Smooth muscle cell (in vitro differentiated cells): Measurements from ENCODE around the gene FAM13C. TPM values are rescaled to one million over a fixed set of nuclear protein-coding genes. Genes with fewer than 3 reads are reported as not detected.

Source experiments
- DNase-seq: peaks from one replicate; lab custom pipeline; 2025; ENCODE audit not compliant: unreplicated experiment; lab: John Stamatoyannopoulos, UW
- H2AFZ ChIP-seq: fragments of 200-600 bp; sonication (generic); 2 replicates; pipeline ENCODE4 v1.6.0; 2016; ENCODE audit warnings: antibody characterized with exemption, low read depth, mild to moderate bottlenecking
- H3F3A ChIP-seq: fragments of 200-600 bp; sonication (generic); 2 replicates; pipeline ENCODE4 v1.6.0; 2017; ENCODE audit warnings: antibody characterized with exemption, low read depth
- H3K27ac ChIP-seq: fragments of 200-600 bp; sonication (generic); 2 replicates; pipeline ENCODE4 v1.5.1; 2016; ENCODE audit warnings: low read depth, mild to moderate bottlenecking
- H3K27me3 ChIP-seq: fragments of 200-600 bp; sonication (generic); 2 replicates; pipeline ENCODE4 v1.6.1; 2016; ENCODE audit warnings: low read depth, mild to moderate bottlenecking
- H3K36me3 ChIP-seq: fragments of 200-600 bp; sonication (generic); 2 replicates; pipeline ENCODE4 v1.5.1; 2016; ENCODE audit warnings: low read depth
- H3K4me1 ChIP-seq: fragments of 200-600 bp; sonication (generic); 2 replicates; pipeline ENCODE4 v1.5.1; 2016; ENCODE audit warnings: low read depth
- H3K4me2 ChIP-seq: fragments of 200-600 bp; sonication (generic); 2 replicates; pipeline ENCODE4 v1.6.0; 2016; ENCODE audit warnings: mild to moderate bottlenecking
- H3K4me3 ChIP-seq: fragments of 200-600 bp; sonication (generic); 2 replicates; pipeline ENCODE4 v1.5.1; 2016; ENCODE audit warnings: mild to moderate bottlenecking
- H3K79me2 ChIP-seq: fragments of 200-600 bp; sonication (generic); 2 replicates; pipeline ENCODE4 v1.6.0; 2016; ENCODE audit warnings: low read depth, mild to moderate bottlenecking
- H3K9ac ChIP-seq: fragments of 200-600 bp; sonication (generic); 2 replicates; pipeline ENCODE4 v1.6.0; 2016; ENCODE audit warnings: low read depth
- H3K9me3 ChIP-seq: fragments of 200-600 bp; sonication (generic); replicated peaks from 2 replicates; pipeline ENCODE4 v1.5.1; 2016; ENCODE audit warnings: low read depth
- H4K20me1 ChIP-seq: fragments of 200-600 bp; sonication (generic); 2 replicates; pipeline ENCODE4 v1.6.0; 2016; ENCODE audit warnings: low read depth
- CTCF ChIP-seq: fragments of 200-600 bp; sonication (generic); IDR thresholded peaks from 2 replicates; pipeline ENCODE4 v1.5.1; 2017; ENCODE audit warnings: borderline replicate concordance, mild to moderate bottlenecking, antibody characterized with exemption; ENCODE audit not compliant: insufficient read depth, poor library complexity, severe bottlenecking
- WGBS: methylation state at CpG from one replicate; pipeline ENCODE4 v1.1.7; 2016; ENCODE audit warnings: low lambda C conversion rate; 5-methylcytosine and 5-hydroxymethylcytosine counted together
- polyA plus RNA-seq: library from polyadenylated mRNA; unstranded; fragments of >200 nt; fragmentation: Nextera tagmentation; extraction: Ambion mirVana; gene quantifications from 2 replicates; pipeline ENCODE4 v1.2.1, GENCODE V29; 2016
- total RNA-seq: library from RNA; depleted of rRNA; stranded (reverse); fragments of >200 nt; gene quantifications from 2 replicates; pipeline ENCODE4 v1.2.3, GENCODE V29; 2014

FAM13C gene
- total and polyA plus RNA-seq, 2 experiments from 2014 or later, result not detected

GRCh38 chr10:59366290-59366689 is 3.9 kb upstream of the FAM13C start:
- no peaks in the 10 kb centered on the region for H3K9me3 ChIP-seq
- H3K9ac ChIP-seq, result no peak overlapping the region
- H4K20me1 ChIP-seq, result no peaks in the 10 kb centered on the region
- H2AFZ ChIP-seq, result no peak overlapping the region
- H3K4me2 ChIP-seq, result no peak overlapping the region
- 96% methylated on average over 3 of the region's 3 CpGs for WGBS
- TF ChIP-seq CTCF, result no peak
- no peaks in the 10 kb centered on the region for H3F3A ChIP-seq
- peaks cover 17% of the 10 kb centered on the region for H3K4me1 ChIP-seq
- no peak for DNase-seq
- H3K27me3 ChIP-seq, result peaks cover 12% of the 10 kb centered on the region
- no peaks in the 10 kb centered on the region for H3K79me2 ChIP-seq
- no peak overlapping the region for H3K27ac ChIP-seq
- H3K4me3 ChIP-seq, result no peak overlapping the region
- no peaks in the 10 kb centered on the region for H3K36me3 ChIP-seq

GRCh38 chr10:59363446-59363958 is 1.2 kb upstream of the FAM13C start:
- no peak for DNase-seq
- no peak overlapping the region for H3K9ac ChIP-seq
- H3K27ac ChIP-seq, result no peak overlapping the region
- H3K4me1 ChIP-seq, result peaks cover 18% of the 10 kb centered on the region
- H3K9me3 ChIP-seq, result no peaks in the 10 kb centered on the region
- TF ChIP-seq CTCF, result no peak
- peak overlapping the region; percentile 100 for H3K4me2 ChIP-seq
- peaks cover 3% of the 10 kb centered on the region for H3F3A ChIP-seq
- WGBS, result 89% methylated on average over 3 of the region's 3 CpGs
- no peaks in the 10 kb centered on the region for H4K20me1 ChIP-seq
- peak overlapping the region; percentile 61 for H3K4me3 ChIP-seq
- no peaks in the 10 kb centered on the region for H3K79me2 ChIP-seq
- no peaks in the 10 kb centered on the region for H3K36me3 ChIP-seq
- peaks cover 12% of the 10 kb centered on the region for H3K27me3 ChIP-seq
- no peak overlapping the region for H2AFZ ChIP-seq

GRCh38 chr10:59362959-59363381 is 621 bp upstream of the FAM13C start:
- Histone ChIP-seq H3K9ac (no peak overlapping the region), H2AFZ (peak overlapping the region; percentile 95), H3K9me3 (no peaks in the 10 kb centered on the region), H3F3A (peaks cover 3% of the 10 kb centered on the region), H3K4me1 (peaks cover 18% of the 10 kb centered on the region), H3K27ac (no peak overlapping the region), H3K4me2 (peak overlapping the region; percentile 100), H3K4me3 (peak overlapping the region; percentile 61), H3K79me2 (no peaks in the 10 kb centered on the region), H3K36me3 (no peaks in the 10 kb centered on the region), H4K20me1 (no peaks in the 10 kb centered on the region), H3K27me3 (peaks cover 12% of the 10 kb centered on the region)
- DNase-seq, result no peak
- WGBS, result 1% methylated on average over 11 of the region's 11 CpGs
- TF ChIP-seq CTCF, result no peak

- H3K4me3 ChIP-seq, result peak overlapping the region; percentile 61
- H4K20me1 ChIP-seq, result no peaks in the 10 kb centered on the region
- H3K27me3 ChIP-seq, result peaks cover 12% of the 10 kb centered on the region
- H3K9ac ChIP-seq, result peak overlapping the region; percentile 61
- no peak for DNase-seq
- H3K79me2 ChIP-seq, result no peaks in the 10 kb centered on the region
- no peaks in the 10 kb centered on the region for H3K9me3 ChIP-seq
- peaks cover 3% of the 10 kb centered on the region for H3F3A ChIP-seq
- 24% methylated on average over 2 of the region's 2 CpGs for WGBS
- H3K4me1 ChIP-seq, result peaks cover 18% of the 10 kb centered on the region
- no peak for TF ChIP-seq CTCF
- peak overlapping the region; percentile 100 for H3K4me2 ChIP-seq
- H2AFZ ChIP-seq, result peak overlapping the region; percentile 95
- no peaks in the 10 kb centered on the region for H3K36me3 ChIP-seq
- no peak overlapping the region for H3K27ac ChIP-seq
Measured at GRCh38 chr10:59361663-59362143, 646 bp downstream of the FAM13C start.
